Activated B cell treated with CpG ODN at 0.5 μM for 24 hours (primary cell): ENCODE measurements around the gene SPTLC2. TPM values are rescaled to one million over a fixed set of nuclear protein-coding genes. Genes with fewer than 3 reads are reported as not detected.
A peak's percentile ranks its signal among the peaks of the same experiment; 100 is the strongest.

Source experiments
- ATAC-seq: fragments of 200-7000 bp; cut with Tn5 transposase; one replicate; pipeline ENCODE4 v1.10.0; 2021; ENCODE audit warnings: low read depth, mild to moderate bottlenecking, moderate library complexity
- CTCF ChIA-PET: fragments of 350-600 bp; sonication (Branson Sonifier 250); formaldehyde crosslinking; loops from one replicate; lab custom pipeline; 2021; ENCODE audit warnings: antibody characterized with exemption; lab: Charles Lee
- POLR2A ChIA-PET: fragments of 350-600 bp; sonication (Branson Sonifier 250); formaldehyde crosslinking; loops from one replicate; lab custom pipeline; 2021; ENCODE audit warnings: antibody characterized with exemption; lab: Charles Lee
- DNase-seq: peaks from one replicate; pipeline ENCODE4 v3.0.0; 2022
- H3K27ac Mint-ChIP-seq: one replicate; pipeline ENCODE4 v1.8.0; 2020; ENCODE audit warnings: mixed read lengths
- H3K27me3 Mint-ChIP-seq: one replicate; pipeline ENCODE4 v1.8.0; 2021; ENCODE audit warnings: mixed read lengths
- H3K36me3 Mint-ChIP-seq: one replicate; pipeline ENCODE4 v1.8.0; 2021; ENCODE audit warnings: low read depth, mixed read lengths
- H3K4me1 Mint-ChIP-seq: one replicate; pipeline ENCODE4 v1.8.0; 2021; ENCODE audit warnings: mixed read lengths
- H3K4me3 Mint-ChIP-seq: one replicate; pipeline ENCODE4 v1.8.0; 2020; ENCODE audit warnings: mild to moderate bottlenecking, mixed read lengths
- H3K9me3 Mint-ChIP-seq: one replicate; pipeline ENCODE4 v1.8.0; 2020; ENCODE audit warnings: mixed read lengths
- intact Hi-C: fragments of 100-400 bp; cut with micrococcal nuclease; formaldehyde crosslinking; loops from one replicate; pipeline ENCODE4 v1.15.1; 2024
- total RNA-seq: library from RNA; stranded (reverse); gene quantifications from 2 replicates; pipeline ENCODE4 v1.2.3, GENCODE V29; 2022
- TF ChIP-seq, protein P1 (sequence below): fragments of 200-600 bp; IDR thresholded peaks from one replicate; pipeline ENCODE4 v1.8.0; 2022; ENCODE audit warnings: antibody characterized with exemption, mild to moderate bottlenecking

Gene SPTLC2
- total RNA-seq, 1 donor from 2014 or later: 43.8 TPM

- POLR2A ChIA-PET: no interaction called here
- Mint-ChIP-seq H3K9me3 (no peaks in the 10 kb centered on the region), H3K36me3 (peaks cover 12% of the 10 kb centered on the region), H3K27ac (no peak overlapping the region), H3K27me3 (no peaks in the 10 kb centered on the region), H3K4me1 (peaks cover 53% of the 10 kb centered on the region), H3K4me3 (no peak overlapping the region)
- ATAC-seq (no peak), DNase-seq (no peak)
- TF ChIP-seq, protein P1, sequence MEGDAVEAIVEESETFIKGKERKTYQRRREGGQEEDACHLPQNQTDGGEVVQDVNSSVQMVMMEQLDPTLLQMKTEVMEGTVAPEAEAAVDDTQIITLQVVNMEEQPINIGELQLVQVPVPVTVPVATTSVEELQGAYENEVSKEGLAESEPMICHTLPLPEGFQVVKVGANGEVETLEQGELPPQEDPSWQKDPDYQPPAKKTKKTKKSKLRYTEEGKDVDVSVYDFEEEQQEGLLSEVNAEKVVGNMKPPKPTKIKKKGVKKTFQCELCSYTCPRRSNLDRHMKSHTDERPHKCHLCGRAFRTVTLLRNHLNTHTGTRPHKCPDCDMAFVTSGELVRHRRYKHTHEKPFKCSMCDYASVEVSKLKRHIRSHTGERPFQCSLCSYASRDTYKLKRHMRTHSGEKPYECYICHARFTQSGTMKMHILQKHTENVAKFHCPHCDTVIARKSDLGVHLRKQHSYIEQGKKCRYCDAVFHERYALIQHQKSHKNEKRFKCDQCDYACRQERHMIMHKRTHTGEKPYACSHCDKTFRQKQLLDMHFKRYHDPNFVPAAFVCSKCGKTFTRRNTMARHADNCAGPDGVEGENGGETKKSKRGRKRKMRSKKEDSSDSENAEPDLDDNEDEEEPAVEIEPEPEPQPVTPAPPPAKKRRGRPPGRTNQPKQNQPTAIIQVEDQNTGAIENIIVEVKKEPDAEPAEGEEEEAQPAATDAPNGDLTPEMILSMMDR: no peak
- intact Hi-C loops: no loop called here
- CTCF ChIA-PET: no interaction called here
These were observed 32.8 kb downstream of the SPTLC2 start for GRCh38 chr14:77583657-77584056.

DNA sequence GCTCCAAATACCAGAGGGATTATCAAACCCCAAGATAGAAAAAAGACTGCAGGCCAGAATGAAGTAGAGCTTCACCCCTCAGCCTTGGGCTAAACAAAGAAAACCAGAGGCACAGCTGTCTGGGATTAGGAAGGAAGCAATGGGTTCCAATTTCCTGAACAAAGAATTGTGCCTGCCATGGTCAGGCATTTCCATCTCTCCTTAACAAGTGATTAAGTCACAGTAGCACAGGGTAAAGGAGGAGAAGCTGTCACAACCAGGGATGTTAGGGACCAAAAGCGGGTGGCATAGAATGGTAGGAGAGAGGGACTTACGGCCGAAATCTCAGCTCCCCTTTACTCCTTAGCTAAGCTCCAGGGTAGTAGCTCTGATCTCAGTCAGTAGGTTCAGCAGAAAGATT, 33.9 kb downstream of the SPTLC2 start:
- Mint-ChIP-seq H3K4me3 (no peak overlapping the region), H3K27me3 (no peaks in the 10 kb centered on the region), H3K4me1 (peaks cover 43% of the 10 kb centered on the region), H3K36me3 (peaks cover 16% of the 10 kb centered on the region), H3K9me3 (no peaks in the 10 kb centered on the region), H3K27ac (no peak overlapping the region)
- TF ChIP-seq, protein P1: no peak
- POLR2A ChIA-PET: interaction anchor here (0.5 kb wide), 1 partner anchor 30 kb away, joined by 4 read pairs; no protein-coding TSS in a partner anchor
- intact Hi-C loops: no loop called here
- DNase-seq (no peak), ATAC-seq (no peak)
- CTCF ChIA-PET: no interaction called here

- Mint-ChIP-seq H3K36me3 (peaks cover 23% of the 10 kb centered on the region), H3K4me3 (no peak overlapping the region), H3K9me3 (no peaks in the 10 kb centered on the region), H3K27ac (no peak overlapping the region), H3K27me3 (no peaks in the 10 kb centered on the region), H3K4me1 (peaks cover 31% of the 10 kb centered on the region)
- ChIA-PET POLR2A (interaction anchor here (0.6 to 0.8 kb wide), 2 partner anchors 21 to 61 kb away, joined by 4 to 7 read pairs; no protein-coding TSS in a partner anchor), CTCF (no interaction called here)
- intact Hi-C loops: no loop called here
- DNase-seq: no peak
- ATAC-seq: no peak
- TF ChIP-seq, protein P1: no peak
These were observed 35.4 kb downstream of the SPTLC2 start for GRCh38 chr14:77580964-77581505.

DNA sequence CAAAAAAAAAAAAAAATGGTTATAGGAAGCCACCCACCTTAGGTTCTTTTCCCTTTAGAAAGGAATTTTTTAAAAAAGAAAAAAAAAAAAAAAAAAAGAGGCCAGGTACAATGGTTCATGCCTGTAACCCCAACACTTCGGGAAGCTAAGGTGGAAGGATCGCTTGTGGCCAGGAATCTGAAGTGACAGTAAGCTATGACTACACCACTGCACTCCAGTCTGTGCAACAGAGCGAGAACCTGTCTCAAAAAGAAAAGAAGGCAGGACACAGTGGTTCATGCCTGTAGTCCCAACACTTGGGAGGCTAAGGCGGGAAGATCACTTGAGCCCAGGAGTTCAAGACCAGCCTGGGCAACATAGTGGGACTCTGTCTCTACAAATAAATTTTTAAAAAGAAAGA, 36.0 kb downstream of the SPTLC2 start:
- ATAC-seq (no peak), DNase-seq (no peak)
- Mint-ChIP-seq H3K36me3 (peaks cover 27% of the 10 kb centered on the region), H3K4me3 (no peak overlapping the region), H3K9me3 (no peaks in the 10 kb centered on the region), H3K27me3 (no peaks in the 10 kb centered on the region), H3K27ac (no peak overlapping the region), H3K4me1 (peaks cover 28% of the 10 kb centered on the region)
- intact Hi-C loops: no loop called here
- TF ChIP-seq, protein P1: no peak
- CTCF ChIA-PET: no interaction called here
- POLR2A ChIA-PET: interaction anchor here (0.6 to 0.8 kb wide), 2 partner anchors 21 to 62 kb away, joined by 4 to 7 read pairs; no protein-coding TSS in a partner anchor

DNA sequence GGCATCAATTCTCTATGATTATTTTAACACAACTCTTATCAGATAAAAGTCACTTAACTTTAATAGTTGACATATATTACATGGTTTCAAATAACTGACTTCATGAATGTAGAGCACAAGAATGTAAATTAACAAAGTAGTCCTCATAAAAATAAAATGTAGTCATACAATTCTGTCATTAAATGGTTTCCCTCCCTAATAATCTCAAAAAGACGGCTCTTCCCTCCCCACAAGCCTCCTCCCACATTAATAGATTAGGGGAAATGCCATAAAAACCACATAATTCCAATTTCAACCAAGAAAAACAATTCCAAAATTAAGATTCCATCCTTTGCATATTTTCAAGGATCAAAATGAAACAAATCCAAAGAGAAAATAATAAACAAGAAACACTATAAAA, 36.7 kb downstream of the SPTLC2 start:
- ChIA-PET CTCF (no interaction called here), POLR2A (no interaction called here)
- Mint-ChIP-seq H3K9me3 (no peaks in the 10 kb centered on the region), H3K27ac (peak overlapping the region; percentile 24), H3K27me3 (no peaks in the 10 kb centered on the region), H3K4me1 (peaks cover 27% of the 10 kb centered on the region), H3K4me3 (no peak overlapping the region), H3K36me3 (peaks cover 33% of the 10 kb centered on the region)
- DNase-seq (no peak), ATAC-seq (no peak)
- TF ChIP-seq, protein P1: no peak
- intact Hi-C loops: no loop called here
